Measurements from ENCODE around the gene FIGN.

DNA sequence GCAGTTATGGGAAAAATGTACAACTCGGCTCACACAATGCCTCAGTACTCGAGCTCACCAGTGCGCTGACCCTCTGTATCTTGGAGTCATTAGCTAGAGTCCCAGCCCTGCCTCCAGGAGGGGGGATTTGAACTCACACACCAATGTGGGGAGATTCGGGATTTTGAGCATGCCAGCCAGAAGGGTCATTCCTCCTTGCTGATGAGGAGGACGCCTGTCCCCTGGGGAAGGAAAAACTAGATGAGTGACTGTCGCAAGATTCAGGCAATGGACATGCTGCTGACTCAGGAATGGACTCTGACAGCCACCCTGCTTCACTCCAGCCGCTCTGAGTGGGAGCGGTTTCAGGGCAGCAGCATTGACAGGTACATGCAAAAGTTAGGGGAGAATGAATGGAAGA, 20.6 kb downstream of the FIGN start:
- TF ChIP-seq, protein P1, sequence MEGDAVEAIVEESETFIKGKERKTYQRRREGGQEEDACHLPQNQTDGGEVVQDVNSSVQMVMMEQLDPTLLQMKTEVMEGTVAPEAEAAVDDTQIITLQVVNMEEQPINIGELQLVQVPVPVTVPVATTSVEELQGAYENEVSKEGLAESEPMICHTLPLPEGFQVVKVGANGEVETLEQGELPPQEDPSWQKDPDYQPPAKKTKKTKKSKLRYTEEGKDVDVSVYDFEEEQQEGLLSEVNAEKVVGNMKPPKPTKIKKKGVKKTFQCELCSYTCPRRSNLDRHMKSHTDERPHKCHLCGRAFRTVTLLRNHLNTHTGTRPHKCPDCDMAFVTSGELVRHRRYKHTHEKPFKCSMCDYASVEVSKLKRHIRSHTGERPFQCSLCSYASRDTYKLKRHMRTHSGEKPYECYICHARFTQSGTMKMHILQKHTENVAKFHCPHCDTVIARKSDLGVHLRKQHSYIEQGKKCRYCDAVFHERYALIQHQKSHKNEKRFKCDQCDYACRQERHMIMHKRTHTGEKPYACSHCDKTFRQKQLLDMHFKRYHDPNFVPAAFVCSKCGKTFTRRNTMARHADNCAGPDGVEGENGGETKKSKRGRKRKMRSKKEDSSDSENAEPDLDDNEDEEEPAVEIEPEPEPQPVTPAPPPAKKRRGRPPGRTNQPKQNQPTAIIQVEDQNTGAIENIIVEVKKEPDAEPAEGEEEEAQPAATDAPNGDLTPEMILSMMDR (IDR thresholded peaks at IDR 0.05 in 4 of 5, conservative IDR thresholded peaks at IDR 0.05 in 1 of 5), result no peak
- TF ChIP-seq POLR2A (IDR thresholded peaks at IDR 0.05), result no peak

Measured in gastrocnemius medialis (tissue), 4 donors.